GM19468 (cell line): Measurements from ENCODE around the gene NDUFAF5.

ENCODE experiments used
- ATAC-seq: cut with Tn5 transposase; IDR thresholded peaks from one replicate; pipeline ENCODE4 v1.9.1; 2021; ENCODE audit warnings: mild to moderate bottlenecking, moderate library complexity, moderate number of reproducible peaks; ENCODE audit not compliant: unreplicated experiment; ENCODE audit errors: extremely low read depth

NDUFAF5 gene

DNA sequence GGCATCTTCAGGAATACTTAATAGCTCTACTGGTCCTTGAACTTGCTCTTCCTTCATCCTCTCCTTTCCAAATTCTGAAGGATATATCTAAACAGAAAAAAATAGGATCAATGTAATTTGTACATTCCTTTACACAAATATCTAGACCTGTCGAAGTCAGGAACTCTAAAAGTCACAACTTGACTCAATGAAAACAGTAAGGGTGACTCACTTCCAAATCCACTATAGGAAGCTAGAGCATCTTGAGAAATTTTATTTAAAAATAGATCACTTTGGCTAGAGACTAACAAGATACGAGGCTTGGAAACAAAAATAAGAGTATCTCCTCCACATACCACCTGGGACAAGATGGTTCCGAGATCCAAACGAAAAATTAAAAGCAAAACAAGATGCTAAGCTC, 12.3 kb upstream of the NDUFAF5 start:
- ATAC-seq, result no peak

DNA sequence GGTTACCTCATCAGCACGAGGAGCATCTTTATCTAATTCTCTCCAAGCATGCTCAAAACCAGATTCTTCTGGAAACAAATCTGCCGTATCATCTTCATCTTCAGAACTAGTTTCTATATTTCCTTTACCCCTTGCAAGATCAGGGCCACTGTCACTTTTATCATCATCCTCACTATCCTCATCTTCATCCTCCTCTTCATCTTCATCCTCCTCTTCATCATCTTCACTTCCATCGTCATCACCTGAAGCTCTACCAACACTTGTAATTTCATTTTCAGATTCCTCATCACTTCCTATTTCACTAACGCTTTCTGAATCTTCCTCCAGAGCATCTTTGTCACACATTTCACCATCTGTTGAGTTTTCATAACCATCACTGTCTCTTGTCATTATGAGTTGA, 9.0 kb upstream of the NDUFAF5 start:
- no peak for ATAC-seq

DNA sequence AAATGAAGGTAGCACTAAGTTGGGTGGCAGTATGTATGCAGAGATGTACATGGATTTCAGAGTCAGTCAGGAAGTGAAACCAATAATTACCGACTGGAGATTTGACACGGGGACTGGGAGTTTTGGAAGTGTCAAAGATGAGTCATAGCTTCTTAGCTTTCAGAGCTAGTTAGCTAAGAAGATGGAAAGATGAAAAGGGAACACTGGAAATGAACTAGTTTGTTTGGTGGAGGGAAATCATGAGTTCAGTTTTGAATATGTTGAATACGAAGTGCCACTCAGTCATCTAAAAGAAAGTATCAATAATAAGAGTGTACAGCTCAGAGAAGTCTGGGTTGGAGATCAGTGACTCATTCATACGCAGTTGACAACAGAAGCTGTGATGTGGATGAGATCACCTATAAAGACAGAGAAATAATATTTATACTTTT, 7.6 kb upstream of the NDUFAF5 start:
- ATAC-seq, result no peak

DNA sequence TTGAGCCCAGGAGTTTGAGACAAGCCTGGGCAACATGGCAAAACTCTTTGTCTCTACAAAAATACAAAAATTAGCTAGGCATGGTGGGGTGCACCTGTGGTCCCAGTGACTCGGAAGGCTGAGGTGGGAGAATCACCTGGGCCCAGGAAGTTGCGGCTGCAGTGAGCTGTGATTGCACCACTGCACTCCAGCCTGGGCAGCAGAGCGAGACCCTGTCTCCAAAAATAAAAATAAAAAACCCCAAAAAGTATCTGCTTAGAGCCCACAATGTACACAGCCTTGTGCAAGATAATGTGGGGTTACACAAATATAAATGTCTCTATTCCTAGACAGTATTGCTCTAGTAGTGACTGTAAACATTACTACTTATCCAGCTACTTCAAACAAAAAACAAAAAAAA, 6.0 kb upstream of the NDUFAF5 start:
- ATAC-seq, result no peak

DNA sequence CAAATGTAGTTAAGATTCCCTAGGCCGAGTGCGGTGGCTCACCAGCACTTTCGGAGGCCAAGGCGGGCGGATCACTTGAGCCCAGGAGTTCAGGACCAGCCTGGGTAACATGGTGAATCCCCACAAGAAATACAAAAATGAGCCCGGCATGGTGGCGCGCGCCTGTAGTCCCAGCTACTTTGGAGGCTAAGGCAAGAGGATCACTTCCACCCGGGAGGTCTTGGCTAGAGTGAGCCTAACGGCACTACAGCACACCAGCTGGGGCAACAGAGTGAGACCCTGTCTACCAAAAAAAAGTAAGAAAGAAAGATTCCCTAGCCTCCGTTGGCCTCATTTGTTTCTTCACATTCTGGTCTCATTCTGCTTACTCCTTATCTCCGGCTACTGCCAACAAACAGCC, 1.3 kb upstream of the NDUFAF5 start:
- ATAC-seq, result no peak

DNA sequence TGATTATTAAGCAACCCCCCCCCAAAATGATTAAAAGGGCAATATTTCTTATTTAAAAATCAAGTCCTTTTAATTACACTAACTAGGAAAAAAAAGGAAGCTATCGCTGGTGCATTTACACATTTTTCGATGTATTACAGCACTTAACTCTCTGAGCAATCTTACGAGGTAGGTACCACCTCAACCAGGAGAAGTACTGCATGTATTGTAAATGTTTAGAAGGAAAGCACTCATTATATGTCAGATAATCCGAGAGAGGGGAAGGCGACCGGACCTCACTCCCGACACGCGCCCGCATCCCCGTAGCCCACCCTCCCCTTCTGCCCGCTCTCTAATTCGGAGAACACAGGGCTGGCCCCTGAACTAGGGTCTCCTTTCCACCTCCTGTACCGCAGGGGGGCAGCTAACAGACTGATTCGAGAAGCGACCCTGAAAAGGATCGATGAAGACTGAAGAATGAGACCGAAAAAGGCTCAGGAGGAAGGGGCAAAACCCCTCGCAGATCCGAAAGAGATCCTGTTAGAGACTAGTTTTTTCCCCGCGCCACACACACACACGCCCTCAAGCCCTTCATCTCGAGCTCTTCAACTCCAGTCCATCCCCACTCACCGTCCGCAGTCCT, 446 bp upstream of the NDUFAF5 start:
- ATAC-seq, result no peak

DNA sequence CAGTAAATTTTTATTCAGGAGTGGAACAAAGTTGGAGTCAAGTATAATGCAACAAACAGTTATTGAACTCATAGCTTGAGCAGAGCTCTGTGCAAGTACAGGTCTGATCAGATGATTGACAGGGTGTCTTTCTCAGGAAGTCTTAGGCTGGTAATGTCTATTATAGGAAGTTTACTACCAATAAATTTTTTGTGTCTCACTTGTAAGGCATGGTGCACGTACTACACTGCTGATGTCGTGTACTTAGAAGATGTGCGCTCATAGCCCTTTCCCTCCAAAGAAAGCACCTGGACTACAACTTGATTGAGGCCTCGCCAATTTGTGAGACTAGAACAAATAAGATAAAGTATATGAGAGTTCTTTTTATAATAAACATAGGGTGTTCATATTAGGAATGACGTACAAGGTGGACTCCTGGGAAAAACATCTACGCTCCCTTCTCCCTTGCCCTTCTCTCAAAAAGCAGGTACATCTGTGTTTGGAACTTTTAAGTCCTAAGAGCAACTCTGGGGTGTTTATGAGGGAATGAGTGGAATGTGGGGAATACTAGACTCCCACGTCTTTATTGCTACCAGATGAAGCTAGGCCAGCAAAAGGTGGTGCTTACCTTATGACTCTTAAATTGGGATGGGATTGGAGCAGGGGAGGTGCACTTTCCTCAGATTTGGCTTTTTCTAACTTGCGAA, 1.5 kb downstream of the NDUFAF5 start:
- ATAC-seq, result no peak

DNA sequence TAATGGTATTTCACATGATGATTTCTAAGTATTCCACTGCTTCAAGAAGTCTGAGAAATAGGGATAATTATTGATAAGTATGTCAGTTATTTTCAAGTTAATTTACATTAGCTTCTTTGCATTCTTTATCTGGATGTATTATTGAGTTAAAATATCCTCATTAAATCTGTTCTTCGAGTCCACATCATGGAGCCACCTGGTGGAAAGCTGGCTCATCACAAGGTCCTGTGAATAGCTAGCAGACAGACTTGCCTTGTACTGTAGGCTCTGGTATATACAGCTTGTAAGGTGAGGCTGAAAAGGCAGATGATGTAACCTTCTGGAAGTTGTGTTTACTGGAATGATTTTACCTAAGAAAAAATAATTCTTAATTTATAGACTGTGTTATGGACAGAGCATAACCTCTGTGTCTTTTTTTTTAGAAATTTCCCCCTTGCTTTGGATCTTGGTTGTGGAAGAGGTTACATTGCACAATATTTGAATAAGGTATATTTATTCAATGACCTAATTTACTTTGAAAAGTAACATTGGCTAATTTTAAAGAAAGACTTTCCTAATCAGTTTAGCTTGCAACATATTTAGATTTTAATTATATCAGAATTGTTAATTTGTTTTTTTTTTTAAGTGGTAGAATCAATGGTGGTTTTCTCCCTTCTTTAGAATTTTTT, 3.5 kb downstream of the NDUFAF5 start:
- ATAC-seq, result no peak

DNA sequence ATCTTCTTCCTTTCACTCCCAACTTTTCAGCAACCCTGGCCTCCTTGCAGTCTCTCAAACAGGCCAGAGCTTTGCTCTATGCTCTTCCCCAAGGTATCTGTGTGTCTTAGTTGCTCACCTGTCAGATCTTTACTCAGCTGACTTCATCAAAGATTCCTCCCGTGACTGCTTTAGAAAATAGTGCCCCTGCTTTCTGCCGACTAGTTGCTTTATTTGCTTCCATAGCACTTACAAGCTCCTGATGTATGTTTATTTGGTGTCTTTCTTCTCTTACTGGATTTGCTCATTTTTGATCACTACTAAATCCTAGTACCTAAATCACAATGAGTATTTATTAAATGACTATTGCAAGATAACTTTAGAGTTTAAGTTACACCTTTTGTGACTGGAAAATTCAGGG, 5.9 kb downstream of the NDUFAF5 start:
- ATAC-seq, result no peak

DNA sequence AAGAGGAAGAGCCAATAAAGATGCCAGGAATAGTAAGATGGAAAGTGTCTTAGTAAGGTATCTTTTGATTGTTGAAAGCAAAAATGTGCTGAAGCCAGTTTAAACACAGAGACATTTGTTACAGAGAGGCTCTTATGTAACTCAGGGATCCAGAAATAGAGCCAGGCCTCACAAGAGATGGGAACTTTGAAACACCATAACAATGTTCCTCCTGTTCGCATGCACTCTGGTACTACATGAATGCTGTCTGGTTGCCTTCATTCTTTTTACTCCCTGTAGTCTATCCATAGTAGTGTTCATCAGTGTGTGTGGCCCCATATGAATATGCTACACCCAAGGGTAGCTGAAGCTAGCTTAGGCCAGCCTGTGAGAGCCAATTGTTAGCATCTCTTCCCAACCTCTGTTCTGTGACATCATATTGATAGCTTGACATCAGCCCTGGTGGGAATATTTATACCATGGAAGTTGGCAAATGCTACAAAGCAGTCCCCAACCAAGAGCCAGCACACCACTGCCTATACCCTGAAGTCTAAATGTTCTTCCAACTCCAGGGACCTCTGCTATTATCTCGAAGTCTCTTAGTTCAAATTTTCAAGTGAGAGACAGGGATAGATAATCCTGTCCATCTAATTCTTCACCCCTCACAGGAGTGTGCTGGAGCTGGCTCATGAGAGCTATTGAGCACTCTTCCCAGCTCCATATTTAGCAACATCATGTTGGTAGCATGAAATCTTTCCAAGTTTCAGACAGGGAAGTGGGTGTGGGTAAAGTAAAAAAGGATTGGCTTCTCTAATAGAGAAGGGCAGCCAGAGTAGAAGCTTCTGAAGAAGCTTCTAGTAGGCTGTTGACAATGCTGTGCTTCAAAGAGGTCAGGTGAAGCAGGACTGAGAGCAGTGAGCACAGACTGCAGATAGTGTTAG, 7.0 kb downstream of the NDUFAF5 start:
- no peak for ATAC-seq

DNA sequence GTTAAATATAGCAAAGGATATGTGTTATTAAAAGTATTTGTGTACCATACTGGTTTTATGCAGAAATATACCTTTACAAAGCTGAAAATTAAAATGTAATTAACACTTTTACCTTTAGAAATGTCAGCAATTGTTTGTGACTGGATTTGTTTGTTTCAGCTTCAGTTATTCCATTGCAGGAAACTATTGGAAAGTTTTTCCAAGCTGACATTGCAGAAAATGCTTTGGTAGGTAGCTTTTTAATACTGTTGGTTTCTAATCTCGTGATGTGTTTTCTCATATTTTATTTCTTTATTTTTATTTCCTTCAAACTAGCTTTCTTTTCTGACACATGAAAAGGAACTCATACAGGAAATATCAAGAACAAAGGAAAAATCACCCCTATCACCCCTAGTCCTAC, 8.2 kb downstream of the NDUFAF5 start:
- ATAC-seq, result no peak

DNA sequence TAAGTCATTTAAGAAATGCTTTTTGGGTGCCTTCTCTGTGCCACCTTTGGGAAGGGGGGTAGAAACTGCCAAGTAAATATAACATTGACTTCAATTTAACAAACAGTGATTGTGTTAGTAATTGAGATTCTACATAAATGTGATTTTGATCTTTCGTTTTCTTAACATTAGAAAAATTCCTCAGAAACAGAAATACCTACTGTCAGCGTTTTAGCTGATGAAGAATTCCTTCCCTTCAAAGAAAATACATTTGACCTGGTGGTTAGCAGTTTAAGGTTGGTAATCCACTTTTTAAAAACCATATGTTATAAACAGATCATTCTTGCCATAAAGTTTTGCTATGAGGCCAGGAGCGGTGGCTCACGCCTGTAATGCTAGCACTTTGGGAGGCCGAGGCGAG, 9.8 kb downstream of the NDUFAF5 start:
- no peak for ATAC-seq

DNA sequence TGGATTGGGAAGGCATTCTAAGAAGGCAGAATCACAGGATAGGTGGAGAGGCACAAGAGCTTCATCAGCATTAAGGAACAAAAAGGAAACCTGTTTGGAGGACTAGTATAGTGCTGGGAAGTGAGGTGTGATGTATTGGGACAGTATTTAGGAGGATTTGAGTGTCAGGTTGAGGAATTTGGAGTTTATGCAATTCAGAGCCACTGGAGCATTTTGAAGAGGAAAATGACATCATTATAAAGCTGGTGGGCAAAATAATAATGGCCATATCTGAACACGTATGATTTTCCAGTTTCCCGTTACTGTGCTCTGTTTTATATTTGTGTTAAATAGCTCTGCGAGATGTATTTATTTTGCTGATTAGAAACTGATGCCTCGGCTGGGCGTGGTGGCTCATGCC, 14.2 kb downstream of the NDUFAF5 start:
- ATAC-seq, result no peak

DNA sequence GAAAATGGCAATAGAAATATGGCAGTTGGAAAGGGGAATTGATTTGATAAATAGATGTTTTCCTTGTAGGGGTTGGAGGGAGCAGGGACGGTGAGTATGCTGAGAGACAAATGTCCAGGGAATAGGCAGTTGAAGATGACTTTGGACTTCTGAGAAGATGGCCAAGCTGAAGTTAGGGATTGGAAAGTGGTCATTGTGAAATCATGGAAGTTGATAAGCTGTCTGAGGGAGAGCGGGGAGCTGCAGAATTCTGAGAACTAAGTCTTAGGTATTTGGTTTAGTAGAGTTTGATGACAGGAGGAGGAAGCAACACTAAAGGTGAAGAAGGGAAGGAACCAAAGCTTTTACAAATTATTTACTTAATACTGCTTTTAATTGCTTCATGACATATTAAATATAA, 15.1 kb downstream of the NDUFAF5 start:
- no peak for ATAC-seq

DNA sequence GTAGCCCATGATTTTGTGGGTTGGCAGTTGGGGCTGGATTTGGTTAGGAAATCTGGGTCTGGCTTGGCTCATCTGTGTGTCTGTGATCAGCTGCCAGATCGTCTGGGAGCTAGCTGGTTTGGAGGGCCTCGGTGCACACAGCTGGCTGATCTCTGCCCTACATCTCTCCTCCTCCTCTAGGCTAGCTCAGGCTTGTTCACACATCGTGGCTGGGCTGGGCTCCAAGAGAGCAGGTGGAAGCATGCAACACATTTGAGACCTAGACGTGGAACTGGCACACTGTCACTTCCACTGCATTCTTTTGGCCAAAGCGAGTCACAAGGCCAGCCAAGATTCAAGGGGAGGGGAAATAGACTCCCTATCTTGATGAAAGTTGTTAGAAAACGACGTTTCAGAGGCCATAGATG, 15.9 kb downstream of the NDUFAF5 start:
- ATAC-seq, result no peak

DNA sequence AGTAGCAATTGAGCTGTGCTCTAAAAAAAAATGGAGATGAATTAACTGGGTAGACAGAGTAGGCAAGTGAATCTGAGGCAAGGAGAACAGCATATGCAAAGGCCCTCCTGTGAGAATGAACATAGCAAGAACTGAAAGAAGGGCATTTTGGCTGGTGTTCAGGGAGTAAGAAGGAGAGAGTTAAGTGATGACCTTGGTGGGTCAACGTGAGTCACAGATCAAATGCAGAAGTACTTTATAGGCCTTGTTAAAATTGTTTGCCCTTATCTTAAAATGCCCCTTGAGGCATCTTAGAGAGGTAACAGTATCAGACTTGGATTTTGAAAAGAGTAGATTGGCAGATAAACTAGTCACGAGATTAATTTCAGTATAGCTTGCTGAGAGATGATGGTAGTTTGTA, 24.5 kb downstream of the NDUFAF5 start:
- ATAC-seq, result no peak

DNA sequence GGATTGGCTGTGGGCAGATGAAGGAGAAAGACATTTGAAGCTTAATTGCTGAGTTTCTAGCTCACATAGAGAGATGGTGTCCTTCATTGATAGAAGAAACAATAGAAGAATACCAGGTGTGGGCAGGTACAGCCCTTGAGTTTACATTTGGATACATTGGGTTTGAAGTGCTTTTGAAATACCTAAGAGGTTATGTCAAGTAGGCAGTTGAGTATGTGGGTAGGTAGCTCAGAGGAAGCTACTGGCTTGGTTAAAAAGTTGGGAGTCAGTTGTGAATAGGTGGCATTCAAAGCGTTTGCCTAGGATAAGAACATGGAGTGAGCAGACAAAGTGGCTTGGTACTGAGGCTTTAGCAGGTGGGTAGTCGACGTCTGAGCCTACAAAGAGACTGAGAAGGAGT, 25.0 kb downstream of the NDUFAF5 start:
- ATAC-seq, result no peak

DNA sequence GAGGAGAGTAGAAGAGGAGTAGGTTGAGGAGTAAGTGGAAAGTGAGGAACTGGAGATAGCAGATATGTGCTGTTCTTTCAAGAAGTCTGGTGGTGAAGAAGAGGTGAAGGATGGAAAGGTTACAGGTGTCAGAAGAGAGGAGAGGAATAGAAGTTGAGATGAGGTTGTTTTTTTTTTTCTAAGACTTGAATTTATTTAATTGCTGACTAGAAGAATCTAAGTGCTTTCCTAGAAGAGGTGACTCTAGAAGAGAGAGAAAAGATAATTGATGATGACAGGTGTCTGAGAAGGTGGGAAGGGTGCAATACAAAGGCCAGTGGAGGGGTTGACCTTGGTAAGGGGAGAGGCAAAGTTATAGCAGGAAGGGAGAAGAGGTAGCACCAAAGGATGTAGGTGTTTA, 25.6 kb downstream of the NDUFAF5 start:
- ATAC-seq, result no peak

DNA sequence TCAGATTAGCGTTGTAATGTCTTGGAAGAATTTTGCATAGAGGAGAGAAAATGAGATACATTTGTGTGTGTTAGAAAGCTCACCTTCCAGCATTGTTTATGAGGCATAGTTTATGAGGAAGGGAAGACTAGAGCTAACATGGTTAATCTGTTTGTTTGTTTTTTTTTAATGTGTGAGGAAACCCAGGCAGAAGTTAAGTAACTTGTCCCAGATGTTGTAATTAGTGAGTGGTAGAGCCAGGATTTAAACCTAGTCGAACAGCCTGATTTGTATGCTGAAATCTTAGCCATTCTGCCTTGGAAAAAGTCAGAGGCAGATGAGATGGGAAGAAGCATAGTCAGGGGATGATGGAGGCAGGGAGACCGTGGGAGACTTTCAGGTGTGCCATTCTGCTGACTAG, 29.1 kb downstream of the NDUFAF5 start:
- ATAC-seq, result no peak

DNA sequence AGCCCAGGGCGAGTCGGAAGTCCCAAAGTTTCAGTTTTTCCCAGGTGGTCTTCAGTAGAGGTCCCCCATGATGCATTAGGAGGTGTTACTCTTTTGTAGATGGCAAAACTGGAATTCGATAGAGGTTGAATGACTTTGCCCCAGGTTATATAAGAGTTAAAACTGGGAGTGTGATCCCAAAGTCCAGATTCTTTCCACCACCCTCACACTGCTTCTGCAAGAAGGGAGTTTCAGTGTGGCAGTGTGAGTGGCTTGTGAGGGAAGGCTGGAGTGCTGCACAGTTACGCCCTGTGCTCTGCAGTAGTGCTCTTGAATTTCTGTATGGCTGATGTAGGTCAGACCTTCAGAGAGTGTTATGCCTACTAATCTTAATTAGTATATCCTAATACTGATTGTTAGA, 29.8 kb downstream of the NDUFAF5 start:
- ATAC-seq, result no peak

DNA sequence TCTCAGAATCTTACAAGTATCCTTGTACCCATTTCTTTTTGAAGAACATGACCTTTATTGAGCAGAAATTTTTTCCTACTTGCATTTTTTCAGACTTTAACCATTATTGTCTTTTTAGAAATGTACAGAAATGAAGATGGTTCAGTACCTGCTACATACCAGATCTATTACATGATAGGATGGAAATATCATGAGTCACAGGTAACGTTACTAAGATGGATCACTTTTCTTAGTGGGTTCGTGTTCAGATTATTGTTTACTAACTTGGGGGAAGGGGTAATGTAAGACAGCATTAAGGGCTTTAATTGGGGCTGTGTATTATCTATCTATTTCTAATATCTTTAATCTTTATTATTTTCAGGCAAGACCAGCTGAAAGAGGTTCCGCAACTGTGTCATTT, 31.9 kb downstream of the NDUFAF5 start:
- no peak for ATAC-seq
